K562 (cell line): Measurements from ENCODE around the gene RUNX1. TPM values are rescaled to one million over a fixed set of nuclear protein-coding genes. Genes with fewer than 3 reads are reported as not detected.

Source experiments
- ATAC-seq: fragments of 200-7000 bp; cut with Tn5 transposase; 3 replicates; pipeline ENCODE4 v1.9.1; 2020; ENCODE audit warnings: moderate library complexity
- BruUV-seq: library from RNA; stranded (reverse); fragments of 400-500 nt; replicated peaks from 2 replicates; lab custom pipeline; 2021; lab: Mats Ljungman, UMichigan
- CTCF ChIA-PET: fragments of 300-600 bp; formaldehyde crosslinking; extraction: SDS; loops from one replicate; lab custom pipeline; 2021; ENCODE audit warnings: low intra/inter-chr PET ratio; lab: Yijun Ruan, JAX
- POLR2A ChIA-PET: fragments of 300-600, 350-650 bp; sonication (Branson Sonifier 250); formaldehyde crosslinking; extraction: SDS; loops from one replicate; lab custom pipeline; 2021; ENCODE audit warnings: antibody characterized with exemption, inconsistent platforms; lab: Yijun Ruan, JAX
- DNase-seq, 4 experiments: peaks; one replicate each; pipeline versions ENCODE4 v3.0.0 to v3.0.0-alpha.2; 2011 to 2018; ENCODE audit warnings: low spot score in 3 of 4, mixed read lengths in 3 of 4; ENCODE audit errors: extremely low read depth in 1 of 4
- FAIRE-seq: peaks from 2 replicates; lab custom pipeline; 2011; peaks lifted over from hg19 to GRCh38; lab: Jason Lieb, UNC
- H2AFZ ChIP-seq: 2 replicates; pipeline ENCODE4 v1.6.0; 2011; ENCODE audit warnings: low read depth, low read length, control low read depth, inconsistent platforms
- H3K27ac ChIP-seq: fragments of 200-600 bp; 3 replicates; pipeline ENCODE4 v1.8.0; 2011; ENCODE audit warnings: low read depth, mild to moderate bottlenecking, control low read depth, inconsistent platforms, low read length, moderate library complexity, mixed read lengths; ENCODE audit errors: extremely low read depth
- H3K27me3 ChIP-seq, 2 experiments: fragments of 300-600 bp in 1 of 2; 2 replicates in 1 of 2; 3 replicates in 1 of 2; pipeline versions ENCODE4 v1.6.0 to v1.8.0; 2011; ENCODE audit warnings: inconsistent platforms in 2 of 2, low read length in 2 of 2, mild to moderate bottlenecking in 1 of 2, mixed read lengths in 1 of 2, moderate library complexity in 1 of 2; ENCODE audit not compliant: control insufficient read depth in 2 of 2, insufficient read depth in 2 of 2
- H3K36me3 ChIP-seq: fragments of 300-600 bp; 3 replicates; pipeline ENCODE4 v1.8.0; 2011; ENCODE audit warnings: mild to moderate bottlenecking, low read length, inconsistent platforms; ENCODE audit not compliant: control insufficient read depth, insufficient read depth
- H3K4me1 ChIP-seq, 2 experiments: fragments of 200-600 bp in 1 of 2; replicated peaks in 1 of 2; 2 replicates in 1 of 2; 3 replicates in 1 of 2; pipeline versions ENCODE4 v1.5.1 to v1.8.0; 2011; ENCODE audit warnings: inconsistent platforms in 2 of 2, low read length in 2 of 2, mild to moderate bottlenecking in 1 of 2, mixed read lengths in 1 of 2, moderate library complexity in 1 of 2; ENCODE audit not compliant: control insufficient read depth in 2 of 2, insufficient read depth in 2 of 2
- H3K4me2 ChIP-seq: 2 replicates; pipeline ENCODE4 v1.6.1; 2011; ENCODE audit warnings: low read length, control low read depth, inconsistent platforms, mixed read lengths; ENCODE audit not compliant: insufficient read depth
- H3K4me3 ChIP-seq: fragments of 200-600 bp; sonication (generic), shearing (Covaris generic); 2 replicates; pipeline ENCODE4 v1.5.1; 2016; ENCODE audit warnings: control low read depth, inconsistent platforms
- H3K79me2 ChIP-seq: fragments of 200-600 bp; 3 replicates; pipeline ENCODE4 v1.8.0; 2011; ENCODE audit warnings: low read length, inconsistent platforms; ENCODE audit not compliant: control insufficient read depth, insufficient read depth
- H3K9ac ChIP-seq, 2 experiments: 2 replicates each; pipeline versions ENCODE4 v1.6.0 to v1.6.1; 2011; ENCODE audit warnings: low read depth in 2 of 2, low read length in 2 of 2, control low read depth in 1 of 2, inconsistent platforms in 1 of 2, mild to moderate bottlenecking in 1 of 2, mixed read lengths in 1 of 2; ENCODE audit not compliant: insufficient read depth in 1 of 2
- H3K9me1 ChIP-seq: one replicate; pipeline ENCODE4 v1.6.0; 2011; ENCODE audit warnings: inconsistent platforms, mild to moderate bottlenecking, low read length, moderate library complexity; ENCODE audit not compliant: control insufficient read depth, insufficient read depth
- H3K9me3 ChIP-seq: replicated peaks from 2 replicates; pipeline ENCODE4 v1.5.1; 2011; ENCODE audit warnings: low read depth, low read length, inconsistent platforms; ENCODE audit not compliant: control insufficient read depth, insufficient read depth
- H4K20me1 ChIP-seq: replicated peaks from 2 replicates; pipeline ENCODE4 v1.6.1; 2011; ENCODE audit warnings: low read length, inconsistent platforms, mixed read lengths; ENCODE audit not compliant: control insufficient read depth, insufficient read depth
- ESRRB ChIP-seq: fragments of 250-450 bp; sonication (Bioruptor Pico); IDR thresholded peaks from 2 replicates; pipeline ENCODE4 v1.5.0; 2020; ENCODE audit warnings: mild to moderate bottlenecking, moderate library complexity, borderline replicate concordance
- MAZ ChIP-seq, 2 experiments: fragments of 450-650 bp in 1 of 2; sonication (generic) in 1 of 2; formaldehyde crosslinking; IDR thresholded peaks in 1 of 2; conservative IDR thresholded peaks in 1 of 2; 2 replicates each; pipeline versions ENCODE4 v1.4.0 to v1.5.0; 2020; ENCODE audit warnings: mild to moderate bottlenecking in 1 of 2, missing genetic modification reagents in 1 of 2
- ZNF398 ChIP-seq: fragments of 250-450 bp; sonication (Bioruptor Pico); IDR thresholded peaks from 2 replicates; pipeline ENCODE4 v1.8.0; 2021; ENCODE audit warnings: moderate library complexity, mild to moderate bottlenecking, inconsistent platforms
- WGBS: fragments of 100-300 bp; shearing (Covaris generic); methylation state at CpG from one replicate; pipeline ENCODE4 v1.1.6; 2016; ENCODE audit warnings: low coverage, mixed read lengths; ENCODE audit not compliant: insufficient coverage; ENCODE audit errors: missing lambda C conversion rate; 5-methylcytosine and 5-hydroxymethylcytosine counted together
- in situ Hi-C: fragments of 300-500 bp; cut with MboI; formaldehyde crosslinking; loops from 4 replicates; pipeline ENCODE4 v1.15.0; 2018; ENCODE audit warnings: inconsistent platforms, mixed read lengths
- intact Hi-C: fragments of 100-400 bp; cut with micrococcal nuclease; formaldehyde crosslinking; loops from 2 replicates; pipeline ENCODE4 v1.14.2; 2022
- polyA plus RNA-seq, 8 experiments: library from polyadenylated mRNA; depleted of rRNA in 4 of 8; stranded (reverse) in 5 of 8; unstranded in 3 of 8; fragments of >200 nt; fragmentation: Nextera tagmentation in 2 of 8; fragmentation: Illumina TruSeq in 1 of 8; extraction: Ambion mirVana in 2 of 8; extraction: Trizol in 1 of 8; gene quantifications; 2 replicates each; pipeline versions ENCODE4 v1.2.1 to v1.2.3, GENCODE V29; 2011 to 2014; ENCODE audit warnings: inconsistent platforms in 1 of 8, missing spikeins in 1 of 8
- total RNA-seq, 7 experiments: library from RNA; depleted of rRNA in 6 of 7; stranded (reverse); fragments of >200 nt in 6 of 7; fragmentation: Illumina TruSeq in 2 of 7; extraction: Trizol in 2 of 7; gene quantifications; 2 replicates each; pipeline versions ENCODE4 v1.2.1 to v1.2.3, GENCODE V29; 2011 to 2021; ENCODE audit warnings: low replicate concordance in 1 of 7
- TF ChIP-seq, protein P1 (sequence below): IDR thresholded peaks from 3 replicates; pipeline ENCODE4 v1.6.1; 2011; ENCODE audit warnings: borderline replicate concordance, mild to moderate bottlenecking, moderate library complexity; ENCODE audit not compliant: insufficient read length; ENCODE audit errors: extremely low read depth
- TF ChIP-seq, protein P2 (sequence below): fragments of 450-650 bp; IDR thresholded peaks from 2 replicates; pipeline ENCODE4 v1.6.1; 2018; ENCODE audit not compliant: partially characterized antibody

RUNX1 gene
- total and polyA plus RNA-seq, 9 of the 15 experiments (the other 6 are each of a cell fraction or from before 2014, with no cell fraction given), result 2.2 to 68.6 (median 17.8) TPM

DNA sequence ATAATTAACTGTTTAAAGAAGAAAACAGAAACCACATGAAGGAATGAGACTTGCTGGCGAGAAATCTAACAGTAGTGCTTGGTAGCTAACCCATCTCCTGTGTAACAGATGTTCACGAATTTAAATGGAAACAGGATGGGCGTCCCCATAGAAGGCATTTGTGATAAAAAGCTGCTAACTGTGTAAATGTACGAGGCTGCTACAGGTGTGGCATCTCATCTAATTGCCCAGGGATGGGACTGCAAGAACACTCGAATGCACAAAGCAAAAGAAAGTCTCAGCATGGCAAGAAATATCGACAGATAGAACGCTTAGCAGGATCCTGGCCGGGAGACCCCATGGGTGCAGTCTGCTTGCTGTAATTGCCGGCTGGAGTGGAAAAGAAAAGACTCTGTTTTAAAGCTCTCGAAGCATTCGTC is 112.7 kb downstream of the RUNX1 start (continued):
- TF ChIP-seq, protein P1, sequence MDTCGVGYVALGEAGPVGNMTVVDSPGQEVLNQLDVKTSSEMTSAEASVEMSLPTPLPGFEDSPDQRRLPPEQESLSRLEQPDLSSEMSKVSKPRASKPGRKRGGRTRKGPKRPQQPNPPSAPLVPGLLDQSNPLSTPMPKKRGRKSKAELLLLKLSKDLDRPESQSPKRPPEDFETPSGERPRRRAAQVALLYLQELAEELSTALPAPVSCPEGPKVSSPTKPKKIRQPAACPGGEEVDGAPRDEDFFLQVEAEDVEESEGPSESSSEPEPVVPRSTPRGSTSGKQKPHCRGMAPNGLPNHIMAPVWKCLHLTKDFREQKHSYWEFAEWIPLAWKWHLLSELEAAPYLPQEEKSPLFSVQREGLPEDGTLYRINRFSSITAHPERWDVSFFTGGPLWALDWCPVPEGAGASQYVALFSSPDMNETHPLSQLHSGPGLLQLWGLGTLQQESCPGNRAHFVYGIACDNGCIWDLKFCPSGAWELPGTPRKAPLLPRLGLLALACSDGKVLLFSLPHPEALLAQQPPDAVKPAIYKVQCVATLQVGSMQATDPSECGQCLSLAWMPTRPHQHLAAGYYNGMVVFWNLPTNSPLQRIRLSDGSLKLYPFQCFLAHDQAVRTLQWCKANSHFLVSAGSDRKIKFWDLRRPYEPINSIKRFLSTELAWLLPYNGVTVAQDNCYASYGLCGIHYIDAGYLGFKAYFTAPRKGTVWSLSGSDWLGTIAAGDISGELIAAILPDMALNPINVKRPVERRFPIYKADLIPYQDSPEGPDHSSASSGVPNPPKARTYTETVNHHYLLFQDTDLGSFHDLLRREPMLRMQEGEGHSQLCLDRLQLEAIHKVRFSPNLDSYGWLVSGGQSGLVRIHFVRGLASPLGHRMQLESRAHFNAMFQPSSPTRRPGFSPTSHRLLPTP, result no peak
- no peak for TF ChIP-seq MAZ (CRISPR knock-in tag; conservative IDR thresholded peaks at IDR 0.05 in 1 of 2, IDR thresholded peaks at IDR 0.05 in 1 of 2)
- no peak for TF ChIP-seq ESRRB (CRISPR knock-in tag)

- no peak for DNase-seq
- BruUV-seq, result no TSS peak
- Histone ChIP-seq H3K9me3 (no peaks in the 10 kb centered on the region), H3K9ac (no peak overlapping the region), H4K20me1 (no peaks in the 10 kb centered on the region), H3K4me2 (no peak overlapping the region), H3K4me1 (peaks cover 4 to 33% of the 10 kb centered on the region in 2 experiments), H2AFZ (no peak overlapping the region), H3K27me3 (no peaks in the 10 kb centered on the region), H3K27ac (no peak overlapping the region), H3K36me3 (no peaks in the 10 kb centered on the region), H3K79me2 (no peaks in the 10 kb centered on the region), H3K9me1 (no peaks in the 10 kb centered on the region), H3K4me3 (no peak overlapping the region)
- POLR2A ChIA-PET, result interaction anchor here (0.6 to 1.6 kb wide), 6 partner anchors 9 to 101 kb away, joined by 3 to 6 read pairs (median 4); no protein-coding TSS in a partner anchor
- 72% methylated on average over 4 of the region's 4 CpGs for WGBS
- no peak for TF ChIP-seq ZNF398
- TF ChIP-seq, protein P2, sequence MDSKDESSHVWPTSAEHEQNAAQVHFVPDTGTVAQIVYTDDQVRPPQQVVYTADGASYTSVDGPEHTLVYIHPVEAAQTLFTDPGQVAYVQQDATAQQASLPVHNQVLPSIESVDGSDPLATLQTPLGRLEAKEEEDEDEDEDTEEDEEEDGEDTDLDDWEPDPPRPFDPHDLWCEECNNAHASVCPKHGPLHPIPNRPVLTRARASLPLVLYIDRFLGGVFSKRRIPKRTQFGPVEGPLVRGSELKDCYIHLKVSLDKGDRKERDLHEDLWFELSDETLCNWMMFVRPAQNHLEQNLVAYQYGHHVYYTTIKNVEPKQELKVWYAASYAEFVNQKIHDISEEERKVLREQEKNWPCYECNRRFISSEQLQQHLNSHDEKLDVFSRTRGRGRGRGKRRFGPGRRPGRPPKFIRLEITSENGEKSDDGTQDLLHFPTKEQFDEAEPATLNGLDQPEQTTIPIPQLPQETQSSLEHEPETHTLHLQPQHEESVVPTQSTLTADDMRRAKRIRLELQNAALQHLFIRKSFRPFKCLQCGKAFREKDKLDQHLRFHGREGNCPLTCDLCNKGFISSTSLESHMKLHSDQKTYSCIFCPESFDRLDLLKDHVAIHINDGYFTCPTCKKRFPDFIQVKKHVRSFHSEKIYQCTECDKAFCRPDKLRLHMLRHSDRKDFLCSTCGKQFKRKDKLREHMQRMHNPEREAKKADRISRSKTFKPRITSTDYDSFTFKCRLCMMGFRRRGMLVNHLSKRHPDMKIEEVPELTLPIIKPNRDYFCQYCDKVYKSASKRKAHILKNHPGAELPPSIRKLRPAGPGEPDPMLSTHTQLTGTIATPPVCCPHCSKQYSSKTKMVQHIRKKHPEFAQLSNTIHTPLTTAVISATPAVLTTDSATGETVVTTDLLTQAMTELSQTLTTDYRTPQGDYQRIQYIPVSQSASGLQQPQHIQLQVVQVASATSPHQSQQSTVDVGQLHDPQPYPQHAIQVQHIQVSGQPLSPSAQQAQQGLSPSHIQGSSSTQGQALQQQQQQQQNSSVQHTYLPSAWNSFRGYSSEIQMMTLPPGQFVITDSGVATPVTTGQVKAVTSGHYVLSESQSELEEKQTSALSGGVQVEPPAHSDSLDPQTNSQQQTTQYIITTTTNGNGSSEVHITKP, result peak; percentile 23
- FAIRE-seq, result no peak
- intact Hi-C loops (no loop called here), in situ Hi-C loops (no loop called here)
- ATAC-seq, result no peak
- CTCF ChIA-PET, result no interaction called here
Observed at GRCh38 chr21:34935898-34936297, 113.2 kb downstream of the RUNX1 start.
